GM12873 (cell line): ENCODE results near the gene ZNF107.

Source experiments
- CTCF ChIP-seq: IDR thresholded peaks from 2 replicates; pipeline ENCODE4 v1.5.1; 2012; ENCODE audit warnings: low read depth, mild to moderate bottlenecking, moderate library complexity, low read length, control low read depth; ENCODE audit not compliant: insufficient read depth; ENCODE audit errors: missing control alignments

Gene ZNF107

GRCh38 chr7:64667311-64667710 is 1.4 kb downstream of the ZNF107 start:
- TF ChIP-seq CTCF = no peak

- no peak for TF ChIP-seq CTCF
Measured at GRCh38 chr7:64672414-64672813, 6.5 kb downstream of the ZNF107 start.

DNA sequence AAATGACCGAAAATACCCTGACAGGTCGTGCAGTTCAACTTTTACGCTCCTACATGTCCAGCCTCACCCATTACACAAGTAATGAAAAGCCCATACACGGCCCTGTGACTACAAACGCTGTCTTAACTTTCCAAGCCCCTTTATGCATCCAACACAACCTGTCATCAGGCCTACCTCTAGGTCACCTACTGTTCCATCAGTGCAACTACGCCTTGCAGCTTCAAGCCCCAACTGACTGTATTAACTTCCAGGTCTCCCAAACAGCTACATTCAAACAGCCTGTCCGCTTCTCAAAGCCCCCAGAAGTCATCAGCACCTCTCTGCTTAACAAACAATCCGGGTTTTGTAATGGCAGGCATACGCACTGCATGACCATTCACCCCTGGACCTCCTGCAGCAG is 19.2 kb downstream of the ZNF107 start:
- peak; percentile 17 for TF ChIP-seq CTCF

GRCh38 chr7:64685741-64686140 is 19.8 kb downstream of the ZNF107 start:
- no peak for TF ChIP-seq CTCF

- TF ChIP-seq CTCF = no peak
Measured at GRCh38 chr7:64686493-64687184, 20.7 kb downstream of the ZNF107 start.

DNA sequence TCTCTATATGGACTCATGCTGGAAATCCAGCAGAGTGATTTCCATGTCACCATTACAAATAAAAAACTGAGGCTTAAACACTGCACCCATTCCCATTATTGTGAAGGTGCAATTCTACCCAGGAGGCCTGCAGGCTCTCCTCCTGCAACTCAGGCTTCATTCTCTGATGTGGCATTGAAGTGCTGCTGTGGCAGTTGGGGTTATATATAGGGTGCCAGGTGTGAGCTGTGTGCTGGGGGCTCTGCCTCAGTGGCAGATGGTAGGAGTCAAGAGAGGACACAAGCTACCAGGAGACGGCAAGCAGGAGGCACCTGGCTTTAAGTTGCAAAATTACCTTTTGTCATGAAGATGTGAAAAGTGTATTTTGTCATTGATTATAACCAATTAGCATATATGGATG is 21.3 kb downstream of the ZNF107 start:
- no peak for TF ChIP-seq CTCF

GRCh38 chr7:64688988-64689387 is 23.1 kb downstream of the ZNF107 start:
- no peak for TF ChIP-seq CTCF
